C4-2B (cell line): ENCODE data around the gene NSD2.

ENCODE experiments used
- ZFX ChIP-seq: fragments of 450-650 bp; IDR thresholded peaks from 2 replicates; pipeline ENCODE4 v1.6.1; 2017
- TF ChIP-seq, protein P1 (sequence below): fragments of 450-650 bp; conservative IDR thresholded peaks from 2 replicates; pipeline ENCODE4 v1.5.1; 2017; ENCODE audit warnings: mild to moderate bottlenecking

DNA sequence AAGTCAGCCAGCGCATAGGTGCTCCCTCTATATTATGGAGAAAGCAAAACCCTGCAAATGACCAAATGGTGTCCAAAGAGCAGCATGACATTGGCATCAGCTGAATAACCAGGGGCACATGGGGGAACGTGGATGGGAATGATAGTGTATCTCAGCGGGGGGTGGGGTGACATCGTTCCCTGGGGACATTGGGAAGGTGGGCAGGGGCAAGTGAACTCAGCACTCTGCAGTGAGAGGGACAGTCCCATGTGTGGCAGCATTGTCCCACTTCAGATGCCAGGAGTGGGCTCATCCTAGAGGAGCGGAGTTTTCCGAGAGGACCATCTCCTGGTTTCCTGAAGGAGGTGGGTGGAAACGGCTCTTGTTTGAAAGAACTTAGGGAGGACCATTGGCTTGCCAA lies 72.7 kb downstream of the NSD2 start:
- TF ChIP-seq, protein P1, sequence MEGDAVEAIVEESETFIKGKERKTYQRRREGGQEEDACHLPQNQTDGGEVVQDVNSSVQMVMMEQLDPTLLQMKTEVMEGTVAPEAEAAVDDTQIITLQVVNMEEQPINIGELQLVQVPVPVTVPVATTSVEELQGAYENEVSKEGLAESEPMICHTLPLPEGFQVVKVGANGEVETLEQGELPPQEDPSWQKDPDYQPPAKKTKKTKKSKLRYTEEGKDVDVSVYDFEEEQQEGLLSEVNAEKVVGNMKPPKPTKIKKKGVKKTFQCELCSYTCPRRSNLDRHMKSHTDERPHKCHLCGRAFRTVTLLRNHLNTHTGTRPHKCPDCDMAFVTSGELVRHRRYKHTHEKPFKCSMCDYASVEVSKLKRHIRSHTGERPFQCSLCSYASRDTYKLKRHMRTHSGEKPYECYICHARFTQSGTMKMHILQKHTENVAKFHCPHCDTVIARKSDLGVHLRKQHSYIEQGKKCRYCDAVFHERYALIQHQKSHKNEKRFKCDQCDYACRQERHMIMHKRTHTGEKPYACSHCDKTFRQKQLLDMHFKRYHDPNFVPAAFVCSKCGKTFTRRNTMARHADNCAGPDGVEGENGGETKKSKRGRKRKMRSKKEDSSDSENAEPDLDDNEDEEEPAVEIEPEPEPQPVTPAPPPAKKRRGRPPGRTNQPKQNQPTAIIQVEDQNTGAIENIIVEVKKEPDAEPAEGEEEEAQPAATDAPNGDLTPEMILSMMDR = no peak
- TF ChIP-seq ZFX = no peak
